GM18951 (cell line): ENCODE results near the gene KCNIP4.

Experiments
- POLR2A ChIP-seq: IDR thresholded peaks from 4 replicates; pipeline ENCODE4 v1.6.1; 2011; ENCODE audit warnings: mild to moderate bottlenecking; ENCODE audit not compliant: insufficient read length, insufficient read depth; ENCODE audit errors: extremely low read depth
- in situ Hi-C: fragments of 300-500 bp; cut with MboI; formaldehyde crosslinking; loops from one replicate; pipeline ENCODE4 v1.12.0; 2022; ENCODE audit warnings: low sequenced_read_pairs, mixed read lengths, inconsistent platforms; ENCODE audit not compliant: unreplicated experiment

Gene KCNIP4

GRCh38 chr4:21554066-21554465 lies 394.5 kb downstream of the KCNIP4 start:
- in situ Hi-C loops: no loop called here
- no peak for TF ChIP-seq POLR2A

DNA sequence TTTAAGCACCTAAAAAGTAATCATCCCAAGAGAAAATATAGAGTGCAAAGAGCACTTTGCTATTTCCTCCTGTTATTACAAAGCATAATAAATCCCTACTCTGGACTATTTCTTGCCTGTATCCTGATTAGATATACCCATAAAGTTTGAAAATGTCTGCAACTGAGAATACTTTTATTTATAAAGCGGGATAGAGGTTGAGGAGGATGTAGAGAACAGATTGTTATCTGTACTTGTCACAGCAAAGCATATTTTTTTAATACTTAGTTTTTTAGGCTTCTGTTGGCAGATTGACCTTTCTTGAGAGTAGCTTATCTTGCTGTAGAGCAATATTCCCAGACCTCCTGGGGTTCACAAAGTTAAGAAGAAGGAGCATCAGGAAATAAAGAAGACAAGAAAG lies 396.1 kb downstream of the KCNIP4 start:
- in situ Hi-C loops: no loop called here
- no peak for TF ChIP-seq POLR2A

DNA sequence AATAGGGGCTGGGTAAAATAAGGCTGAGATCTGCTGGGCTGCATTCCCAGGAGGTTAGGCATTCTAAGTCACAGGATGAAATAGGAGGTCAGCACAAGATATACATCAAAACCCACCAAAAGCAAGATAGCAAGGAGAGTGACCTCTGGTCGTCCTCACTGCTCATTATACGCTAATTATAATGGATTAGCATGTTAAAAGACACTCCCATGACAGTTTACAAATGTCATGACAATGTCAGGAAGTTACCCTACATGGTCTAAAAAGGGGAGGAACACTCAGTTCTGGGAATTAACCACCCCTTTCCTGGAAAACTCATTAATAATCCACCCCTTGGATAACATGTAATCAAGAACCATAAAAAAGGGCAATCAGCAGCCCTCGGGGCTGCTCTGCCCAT lies 403.6 kb downstream of the KCNIP4 start:
- in situ Hi-C loops: no loop called here
- no peak for TF ChIP-seq POLR2A

DNA sequence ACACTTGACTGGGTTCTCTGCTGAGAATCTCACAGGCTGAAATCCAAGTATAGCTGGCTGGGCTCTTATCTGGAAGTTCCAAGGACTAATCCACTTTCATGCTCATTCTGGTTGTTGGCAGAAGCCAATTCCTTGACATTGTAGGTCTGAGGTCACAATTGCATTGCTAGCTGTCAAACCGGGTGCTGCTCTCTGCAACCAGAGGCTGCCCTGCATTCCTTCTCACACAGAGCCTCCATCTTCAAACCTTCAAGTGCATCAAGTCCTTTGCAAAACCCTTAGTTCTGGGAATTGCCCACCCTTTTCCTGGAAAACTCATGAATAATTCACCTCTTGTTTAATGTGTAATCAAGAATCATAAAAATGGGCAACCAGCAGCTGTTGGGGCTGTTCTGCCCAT lies 404.2 kb downstream of the KCNIP4 start:
- no peak for TF ChIP-seq POLR2A
- in situ Hi-C loops: no loop called here

GRCh38 chr4:21543514-21543913 lies 405.1 kb downstream of the KCNIP4 start:
- TF ChIP-seq POLR2A: no peak

GRCh38 chr4:21535898-21536297 lies 412.7 kb downstream of the KCNIP4 start:
- no peak for TF ChIP-seq POLR2A
- in situ Hi-C loops: no loop called here

More at GRCh38 chr4:21543514-21543913, 405.1 kb downstream of the KCNIP4 start:
- in situ Hi-C loops: no loop called here

DNA sequence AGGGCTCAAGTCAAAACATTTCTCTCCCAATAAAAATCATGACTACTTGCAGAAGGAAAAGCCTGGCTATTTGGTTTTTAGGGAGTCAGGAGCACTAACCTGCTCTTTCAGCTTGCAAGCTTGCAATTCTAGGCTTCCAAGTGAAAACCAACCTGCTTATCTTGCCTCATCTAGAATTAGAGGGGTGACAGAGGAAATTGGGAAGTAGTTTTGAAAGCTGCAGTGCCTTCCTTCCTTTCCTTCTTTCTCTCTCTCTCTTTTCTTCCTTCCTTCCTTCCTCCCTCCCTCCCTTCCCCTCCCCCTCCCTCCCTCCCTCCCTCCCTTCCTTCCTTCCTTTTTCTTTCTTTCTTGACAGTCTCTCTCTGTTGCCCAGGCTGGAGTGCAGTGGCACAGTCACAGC lies 417.5 kb downstream of the KCNIP4 start:
- no peak for TF ChIP-seq POLR2A
- in situ Hi-C loops: no loop called here

- no peak for TF ChIP-seq POLR2A
These were observed 419.4 kb downstream of the KCNIP4 start for GRCh38 chr4:21529214-21529613.

DNA sequence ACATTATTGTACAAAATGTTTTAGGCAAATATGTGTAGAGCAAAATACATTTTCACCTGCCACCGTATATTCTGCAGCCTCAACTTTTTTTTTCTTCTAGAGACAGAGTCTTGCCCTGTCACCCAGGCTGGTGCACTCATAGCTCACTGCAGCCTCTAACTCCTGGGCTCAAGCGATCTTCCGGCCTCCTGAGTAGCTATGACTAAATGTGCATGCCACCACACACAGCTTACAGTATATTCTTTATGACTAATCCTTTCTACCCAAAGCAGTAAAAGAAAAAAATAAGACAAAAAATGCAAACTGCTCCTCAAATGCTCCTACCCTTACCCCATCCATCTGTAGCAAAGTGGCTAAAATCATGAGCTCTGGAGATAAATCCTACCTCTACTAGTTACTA lies 426.3 kb downstream of the KCNIP4 start:
- no peak for TF ChIP-seq POLR2A
- in situ Hi-C loops: no loop called here

More at GRCh38 chr4:21529214-21529613, 419.4 kb downstream of the KCNIP4 start:
- in situ Hi-C loops: no loop called here

DNA sequence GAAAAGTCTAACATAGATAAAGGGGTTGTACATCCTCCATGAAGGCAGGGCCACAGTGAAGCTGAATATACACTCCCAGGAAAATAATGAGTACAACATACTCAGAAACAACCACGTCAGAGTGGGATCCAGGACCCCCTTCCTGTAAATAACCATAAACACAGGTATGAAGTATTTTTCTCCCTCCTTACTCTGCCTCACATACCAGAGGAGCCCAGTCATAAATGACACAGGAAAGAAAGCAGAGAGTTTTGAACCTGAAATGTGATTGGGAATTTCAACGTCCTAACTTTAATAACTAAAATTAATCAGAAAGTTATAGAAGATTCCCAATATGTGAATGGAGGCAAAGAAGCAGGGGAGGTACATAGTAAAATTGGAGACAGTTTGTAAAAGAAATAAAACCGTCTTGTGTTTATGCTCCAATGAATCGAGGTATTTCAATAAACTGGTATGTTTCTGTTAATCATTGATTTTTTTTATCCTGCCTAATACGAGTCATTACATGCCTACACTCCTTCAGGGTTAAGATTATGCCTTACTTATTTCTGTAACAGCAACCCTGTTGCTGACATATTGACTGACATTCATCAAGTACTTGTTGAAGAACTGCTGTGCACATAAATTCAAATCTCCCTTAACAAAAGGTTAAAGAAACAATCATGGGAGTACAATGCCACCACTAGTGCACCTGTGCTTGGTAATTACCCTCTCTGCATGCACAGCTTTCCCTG lies 431.3 kb downstream of the KCNIP4 start:
- in situ Hi-C loops: no loop called here

DNA sequence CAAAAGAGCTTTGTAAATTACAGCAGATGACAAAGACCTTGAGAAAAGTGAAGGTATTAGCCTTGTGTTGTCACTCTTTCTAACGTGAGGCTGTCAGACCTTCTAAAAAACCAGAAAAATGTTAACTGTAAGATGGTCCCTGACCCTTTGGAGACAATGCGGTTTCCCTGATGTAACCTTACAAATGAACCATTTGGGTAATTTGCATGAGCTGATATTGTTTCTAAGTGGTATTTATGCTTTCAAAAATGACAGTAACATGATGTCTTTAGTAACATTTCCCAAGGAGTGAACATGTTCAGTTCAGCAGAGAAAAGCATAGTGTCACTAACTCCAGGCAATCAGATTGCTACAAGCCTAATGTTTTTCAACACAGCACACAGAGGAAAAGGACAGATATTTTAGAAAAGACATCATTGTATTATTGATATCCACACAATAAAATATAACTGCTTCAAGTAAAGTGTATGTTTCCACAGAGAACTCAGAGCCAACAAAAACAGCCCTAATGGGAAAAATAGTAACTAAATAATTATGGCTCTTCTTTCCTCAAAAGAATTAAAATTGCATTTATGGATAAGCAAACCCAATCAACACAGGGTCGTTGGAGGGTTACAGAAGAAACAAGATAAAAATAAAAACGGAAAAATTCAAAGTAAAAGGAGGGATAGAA lies 434.4 kb downstream of the KCNIP4 start:
- no peak for TF ChIP-seq POLR2A
- in situ Hi-C loops: no loop called here

More for the DNA sequence above, 431.3 kb downstream of the KCNIP4 start:
- no peak for TF ChIP-seq POLR2A

DNA sequence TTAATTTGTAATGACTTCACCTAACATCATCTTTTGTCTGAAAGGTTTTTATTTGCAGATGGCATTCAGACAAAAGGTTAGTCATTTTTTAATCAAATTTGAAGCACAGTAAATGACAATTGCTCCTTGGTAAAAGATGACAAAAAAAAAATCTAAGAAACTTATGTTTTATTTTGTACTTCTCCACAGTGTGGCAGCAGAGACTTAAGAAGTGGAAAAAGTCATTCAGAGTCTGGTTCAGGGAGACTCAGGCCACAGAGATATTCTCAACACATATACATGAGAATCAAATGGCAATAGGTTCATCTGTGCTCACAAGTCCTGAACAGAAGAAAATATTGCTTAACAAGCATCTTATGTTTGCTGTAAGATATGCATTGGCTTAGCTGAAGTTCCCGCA lies 436.2 kb downstream of the KCNIP4 start:
- TF ChIP-seq POLR2A: no peak
- in situ Hi-C loops: no loop called here

DNA sequence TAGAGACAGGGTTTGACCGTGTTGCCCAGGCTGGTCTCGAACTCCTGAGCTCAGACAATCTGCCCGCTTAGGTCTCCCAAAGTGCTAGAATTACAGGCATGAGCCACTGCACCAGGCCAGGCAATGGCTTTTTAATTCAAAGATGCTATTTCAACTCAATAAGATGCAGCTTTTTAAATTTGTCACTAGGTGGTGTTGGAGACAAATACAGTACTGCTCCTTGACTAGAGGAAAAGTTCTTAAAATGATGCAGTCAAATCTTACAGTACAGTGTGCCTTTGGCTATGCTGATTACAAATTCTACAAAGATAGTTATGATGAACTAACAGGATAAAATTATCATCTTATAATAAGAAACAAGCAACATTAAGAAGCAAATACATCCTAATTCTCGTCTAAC lies 441.1 kb downstream of the KCNIP4 start:
- no peak for TF ChIP-seq POLR2A
- in situ Hi-C loops: no loop called here

GRCh38 chr4:21490682-21491081 lies 457.9 kb downstream of the KCNIP4 start:
- in situ Hi-C loops: no loop called here
- TF ChIP-seq POLR2A: no peak
